HG03521 (cell line): ENCODE data around the gene TRAPPC8.
A peak's percentile ranks its signal among the peaks of the same experiment; 100 is the strongest.
"Not testable (repeated sequence)": the region's sequence is repeated elsewhere in the genome, so short reads cannot be mapped to it uniquely, and the experiment has no call there.

ENCODE experiments used
- ATAC-seq: cut with Tn5 transposase; IDR thresholded peaks from one replicate; pipeline ENCODE4 v1.9.1; 2021; ENCODE audit warnings: mild to moderate bottlenecking, moderate library complexity; ENCODE audit not compliant: unreplicated experiment

Gene TRAPPC8

DNA sequence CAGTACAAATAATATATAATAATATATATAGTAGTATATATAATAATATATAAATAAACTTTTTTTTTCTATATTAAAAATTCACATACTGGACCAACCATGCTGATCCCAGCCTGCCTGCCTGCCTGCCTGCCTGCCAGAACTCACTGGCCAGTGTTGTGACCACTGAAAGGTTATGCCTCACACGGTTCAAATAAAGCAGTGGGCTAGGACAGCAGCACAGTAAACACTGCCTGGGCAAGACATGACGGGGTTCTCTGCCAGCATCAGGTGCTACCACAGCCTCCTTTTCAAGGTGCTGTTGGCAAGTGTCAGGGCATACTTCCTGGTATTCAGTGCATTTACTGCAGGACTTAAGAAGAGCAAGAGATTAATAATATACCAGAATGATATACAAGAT, 67.6 kb downstream of the TRAPPC8 start:
- ATAC-seq: no peak

GRCh38 chr18:31863103-31863502, 79.8 kb downstream of the TRAPPC8 start:
- ATAC-seq: no peak

DNA sequence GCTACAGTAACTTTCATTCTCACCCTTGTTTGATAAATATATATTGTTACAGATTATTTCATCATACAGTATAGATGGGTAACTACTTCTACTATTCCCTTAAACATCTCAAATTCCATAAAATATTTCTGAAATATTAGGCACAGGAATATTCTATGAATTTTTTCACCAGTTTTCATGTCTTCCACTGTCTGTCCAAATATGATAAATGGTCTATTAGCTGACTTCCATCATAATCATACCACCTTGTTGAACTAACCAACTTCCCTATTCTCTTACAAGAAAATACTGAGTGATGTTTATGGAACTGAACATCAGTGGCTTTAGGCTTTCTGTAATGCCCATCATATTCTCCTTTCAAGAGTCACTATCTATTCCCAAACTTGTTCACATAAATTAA, 82.4 kb downstream of the TRAPPC8 start:
- no peak for ATAC-seq

DNA sequence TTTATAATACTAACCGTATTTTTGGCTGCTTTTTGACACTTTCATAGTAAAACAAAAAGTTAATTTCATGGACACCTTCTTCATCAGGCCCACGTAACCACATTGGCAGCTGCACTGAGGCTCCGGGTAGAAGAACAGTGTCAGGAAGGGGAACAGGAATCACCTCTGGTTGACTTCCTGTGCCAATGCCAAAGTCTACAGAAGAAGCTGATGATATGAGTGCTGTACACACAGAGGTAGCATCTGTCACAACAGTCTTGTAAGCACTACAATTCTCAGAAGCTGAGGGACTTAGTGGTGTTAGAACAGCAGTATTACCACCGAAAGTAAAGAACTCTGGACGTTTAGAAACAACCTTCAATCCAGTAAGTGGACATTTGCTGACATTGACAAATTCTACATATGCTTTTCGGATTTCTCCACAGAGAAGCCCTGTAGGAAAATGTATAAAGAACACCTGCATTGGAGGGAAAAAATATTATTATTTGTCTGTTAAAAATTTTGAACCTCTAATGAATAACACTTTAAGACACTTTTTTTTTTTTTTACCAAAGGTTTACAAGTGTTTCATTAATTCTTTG, 85.3 kb downstream of the TRAPPC8 start:
- ATAC-seq: no peak

DNA sequence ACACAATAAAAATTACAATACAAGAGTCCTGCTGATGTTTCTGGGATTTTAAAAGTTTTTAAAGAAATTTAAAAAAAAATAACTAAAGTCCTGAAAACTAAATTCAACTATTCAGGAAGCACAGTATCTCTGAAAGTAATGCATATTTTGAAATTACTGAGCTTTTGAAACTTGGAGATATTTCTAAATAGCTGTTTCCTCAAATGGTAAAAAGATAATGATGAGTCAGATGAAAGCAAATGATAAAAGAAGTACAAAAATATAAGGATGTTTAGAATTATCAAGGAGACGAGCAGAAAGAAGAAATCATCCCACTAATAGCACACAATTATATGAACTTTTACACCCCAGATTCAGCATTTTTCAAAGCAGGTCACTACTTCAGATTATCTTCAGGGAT, 92.1 kb downstream of the TRAPPC8 start:
- no peak for ATAC-seq

DNA sequence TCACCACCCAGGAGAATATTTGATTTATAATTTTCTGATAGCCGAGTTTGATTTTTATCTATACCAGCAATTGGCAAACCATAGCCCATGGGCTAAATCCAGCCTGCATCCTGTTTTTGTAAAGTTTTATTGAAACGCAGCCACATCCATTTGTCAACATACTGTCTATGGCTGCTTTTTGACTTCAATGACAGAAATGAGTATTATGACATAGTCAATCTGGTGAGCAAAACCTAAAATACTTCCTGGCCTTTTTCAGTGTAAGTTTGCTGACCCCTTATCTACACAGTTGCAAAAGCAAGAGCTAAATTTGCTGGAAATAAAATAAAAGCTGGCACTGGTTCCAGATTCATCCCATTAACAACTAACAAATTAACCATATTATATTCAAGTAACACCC, 102.4 kb downstream of the TRAPPC8 start:
- no peak for ATAC-seq

GRCh38 chr18:31837879-31838278, 105.0 kb downstream of the TRAPPC8 start:
- no peak for ATAC-seq

- ATAC-seq: no peak
Measured at GRCh38 chr18:31835528-31836133, 107.3 kb downstream of the TRAPPC8 start.

DNA sequence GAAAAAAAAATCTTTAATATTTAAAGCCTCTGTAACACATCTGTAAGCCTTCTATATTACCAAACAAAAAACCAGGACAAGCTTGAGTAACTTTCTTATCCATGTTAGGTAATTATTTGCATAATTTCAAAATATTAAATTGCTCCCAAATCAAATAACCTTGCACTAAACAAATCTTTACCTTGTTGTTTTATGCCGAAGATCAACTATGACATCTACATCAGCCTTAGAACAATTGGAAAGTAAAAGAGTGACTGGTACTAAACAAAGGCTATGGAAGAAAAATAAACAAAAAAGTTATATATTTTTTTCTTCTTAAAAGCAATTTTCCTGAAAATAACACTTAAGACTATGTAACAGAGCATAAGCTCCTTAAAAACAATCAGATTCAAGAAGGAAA, 111.0 kb downstream of the TRAPPC8 start:
- ATAC-seq: no peak

DNA sequence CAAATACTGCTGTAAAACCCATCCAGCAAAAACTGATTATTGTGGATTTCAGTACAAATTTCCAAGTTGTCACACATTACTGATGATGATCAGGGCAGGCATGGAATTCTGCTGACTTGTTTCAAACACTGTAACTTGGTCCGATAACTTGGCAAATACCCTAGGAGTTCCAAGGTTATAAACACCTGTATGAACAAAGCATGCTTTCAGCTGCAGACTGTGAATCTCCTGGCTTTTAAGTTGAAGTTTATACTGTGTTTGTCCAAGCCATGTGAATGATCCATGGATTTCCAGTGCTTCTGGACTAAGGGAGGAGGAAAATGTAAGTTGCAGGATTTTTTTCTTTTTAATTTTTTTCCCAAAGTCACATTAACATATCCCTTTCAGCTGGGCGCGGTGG, 112.2 kb downstream of the TRAPPC8 start:
- no peak for ATAC-seq

DNA sequence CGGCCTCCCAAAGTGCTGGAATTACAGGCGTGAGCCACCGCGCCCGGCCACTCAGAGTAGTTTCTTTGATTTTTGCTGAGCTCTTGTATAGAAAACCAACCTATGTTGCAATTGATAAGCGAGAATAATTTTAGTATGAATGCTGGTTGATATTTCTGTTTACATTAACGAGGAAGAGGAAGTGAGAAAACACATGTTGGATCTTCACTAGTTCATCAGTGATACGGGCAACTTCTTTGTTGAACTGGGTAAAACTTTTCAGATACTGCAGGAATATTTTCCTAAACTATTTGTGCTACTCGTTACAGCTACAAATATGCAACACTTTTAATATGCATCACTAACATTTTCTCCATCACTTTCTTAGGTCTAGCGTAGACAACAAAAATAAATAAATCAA, 114.3 kb downstream of the TRAPPC8 start:
- no peak for ATAC-seq

DNA sequence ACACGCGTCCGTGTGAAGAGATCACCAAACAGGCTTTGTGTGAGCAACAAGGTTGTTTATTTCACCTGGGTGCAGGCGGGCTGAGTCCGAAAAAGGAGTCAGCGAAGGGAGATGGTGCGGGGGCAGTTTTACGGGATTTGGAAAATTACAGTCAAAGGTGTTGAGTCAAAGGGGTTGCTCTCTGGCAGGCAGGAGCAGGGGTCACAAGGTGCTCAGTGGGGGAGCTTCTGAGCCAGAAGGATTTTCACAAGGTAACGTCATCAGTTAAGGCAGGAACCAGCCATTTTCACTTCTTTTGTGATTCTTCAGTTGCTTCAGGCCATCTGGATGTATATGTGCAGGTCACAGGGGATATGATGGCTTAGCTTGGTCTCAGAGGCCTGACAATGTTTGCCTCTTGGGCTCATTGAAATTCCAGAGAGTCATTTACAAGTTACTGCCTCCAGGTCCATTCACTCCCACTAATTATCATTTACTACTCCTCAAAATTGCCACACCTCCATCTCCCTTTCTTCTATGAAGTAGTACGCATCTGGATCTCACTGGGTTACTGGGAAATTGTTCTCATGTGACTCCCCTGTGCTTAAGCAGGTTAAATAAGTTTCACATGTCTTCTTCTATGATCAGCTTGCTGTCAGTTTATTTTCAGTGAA, 116.1 kb downstream of the TRAPPC8 start:
- ATAC-seq: not testable (repeated sequence)

GRCh38 chr18:31825772-31826171, 117.2 kb downstream of the TRAPPC8 start:
- no peak for ATAC-seq

DNA sequence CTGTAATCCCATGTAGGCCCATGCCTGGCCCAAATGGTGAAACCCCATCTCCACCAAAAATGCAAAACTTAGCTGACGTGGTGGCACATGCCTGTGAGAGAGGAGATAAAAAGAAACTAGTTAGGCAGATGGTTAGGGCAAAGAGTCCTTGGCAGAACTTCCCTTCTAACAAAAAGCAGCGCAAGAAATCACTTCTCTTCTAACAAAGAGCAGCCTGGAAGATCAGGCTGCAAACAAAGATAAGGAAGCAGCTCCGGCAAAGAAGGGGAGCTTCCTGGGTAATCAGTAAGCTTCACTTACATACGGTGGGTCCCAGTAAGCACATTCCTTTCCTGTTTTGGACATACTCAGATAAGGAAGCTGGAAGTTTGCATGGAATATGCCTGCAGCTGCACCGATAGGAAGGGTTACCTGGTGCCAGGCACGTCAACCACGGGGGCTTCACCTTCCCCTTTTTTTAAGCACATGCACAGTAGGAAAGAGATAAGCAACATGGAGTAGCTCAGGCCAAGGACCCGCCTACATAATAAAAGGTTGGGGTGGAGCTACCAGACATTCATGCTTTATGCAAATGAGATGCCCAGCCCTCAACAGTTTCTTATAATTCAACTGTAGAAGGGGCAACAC, 121.3 kb downstream of the TRAPPC8 start:
- ATAC-seq: no peak

GRCh38 chr18:31819925-31820229, 123.1 kb downstream of the TRAPPC8 start:
- no peak for ATAC-seq

GRCh38 chr18:31819106-31819924, 123.6 kb downstream of the TRAPPC8 start:
- ATAC-seq: peak; percentile 65

DNA sequence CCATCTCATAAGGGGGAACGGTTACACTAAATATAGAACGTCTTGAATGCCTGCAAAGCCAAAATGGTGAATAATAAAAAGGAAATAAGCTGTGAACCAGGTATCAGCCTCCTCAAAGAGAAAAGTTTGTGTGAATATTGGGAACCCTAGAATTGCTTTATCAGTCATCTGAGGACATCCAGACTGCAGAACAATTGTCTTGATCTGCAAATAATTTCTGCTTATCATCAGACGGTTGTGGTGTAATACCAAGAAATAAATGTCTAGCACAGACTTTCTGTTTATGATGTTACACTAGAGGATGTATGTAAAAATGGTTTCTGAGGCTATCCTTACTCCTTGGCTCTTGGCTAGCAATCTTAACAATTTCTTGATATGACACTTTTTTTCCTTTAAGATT, 128.8 kb downstream of the TRAPPC8 start:
- no peak for ATAC-seq

- ATAC-seq: not testable (repeated sequence)
Measured at GRCh38 chr18:31810336-31811130, 132.4 kb downstream of the TRAPPC8 start.

DNA sequence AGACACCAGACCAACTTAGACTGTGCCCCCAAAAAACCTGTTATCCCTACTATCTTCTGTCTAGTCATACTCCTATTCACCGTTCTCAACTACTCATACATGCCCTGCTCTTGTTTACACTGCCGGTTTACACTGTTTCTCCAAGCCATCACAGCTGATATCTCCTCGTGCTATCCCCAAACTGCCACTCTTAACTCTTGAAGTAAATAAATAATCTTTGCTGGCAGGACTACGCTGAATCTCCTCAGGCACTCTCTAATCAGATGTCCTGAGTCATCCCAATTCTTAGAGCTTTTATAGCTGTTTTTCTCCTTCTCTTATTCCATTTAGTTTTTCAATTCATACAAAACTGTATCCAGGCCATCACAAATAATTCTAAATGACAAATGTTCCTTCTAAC, 133.9 kb downstream of the TRAPPC8 start:
- not testable (repeated sequence) for ATAC-seq

GRCh38 chr18:31801078-31801477, 141.8 kb downstream of the TRAPPC8 start:
- ATAC-seq: no peak

DNA sequence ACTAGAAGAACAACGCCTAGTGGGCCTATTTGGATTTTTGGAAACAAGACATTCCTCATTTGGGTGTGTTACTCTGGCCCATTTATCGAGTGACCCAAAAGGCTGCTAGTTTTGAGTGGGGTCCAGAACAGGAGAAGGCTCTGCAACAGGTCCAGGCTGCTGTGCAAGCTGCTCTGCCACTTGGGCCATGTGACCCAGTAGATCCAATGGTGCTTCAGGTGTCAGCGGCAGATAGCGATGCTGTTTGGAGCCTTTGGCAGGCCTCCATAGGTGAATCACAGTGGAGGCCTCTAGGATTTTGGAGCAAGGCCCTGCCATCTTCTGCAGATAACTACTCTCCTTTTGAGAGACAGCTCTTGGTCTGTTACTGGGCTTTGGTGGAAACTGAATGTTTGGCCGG, 143.7 kb downstream of the TRAPPC8 start:
- ATAC-seq: not testable (repeated sequence)
